ENCODE results near the gene ASPSCR1. TPM values are rescaled to one million over a fixed set of nuclear protein-coding genes. Genes with fewer than 3 reads are reported as not detected.
"Not testable (repeated sequence)": the region's sequence is repeated elsewhere in the genome, so short reads cannot be mapped to it uniquely, and the experiment has no call there.

ASPSCR1 gene
- total RNA-seq, 1 donor from 2014 or later, result 55.5 TPM

DNA sequence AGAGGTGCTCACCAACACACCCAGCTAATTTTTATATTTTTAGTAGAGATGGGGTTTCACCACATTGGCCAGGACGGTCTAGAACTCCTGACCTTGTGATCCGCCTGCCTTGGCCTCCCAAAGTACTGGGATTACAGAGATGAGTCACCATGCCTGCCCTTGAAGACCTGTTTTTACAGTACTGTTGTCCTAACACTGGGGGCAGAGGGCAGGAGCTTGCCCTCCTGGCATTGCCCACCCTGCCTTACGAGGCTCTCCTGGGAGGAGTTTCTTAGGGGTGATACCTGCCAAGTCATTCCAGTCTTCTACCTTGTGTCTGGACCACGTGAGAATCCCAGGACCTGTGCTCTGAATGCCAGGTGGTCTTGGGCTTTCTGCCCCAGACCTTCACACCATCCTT is 2.7 kb downstream of the ASPSCR1 start:
- no peak for TF ChIP-seq CTCF (IDR thresholded peaks at IDR 0.05; ENCODE audit: unreplicated experiment)
- Mint-ChIP-seq H3K36me3 (ENCODE audit: insufficient read depth) (peaks cover 2% of the 10 kb centered on the region), H3K9me3 (ENCODE audit: low read depth) (no peaks in the 10 kb centered on the region), H3K4me1 (ENCODE audit: low read depth) (peaks cover 2% of the 10 kb centered on the region), H3K27me3 (peaks cover 7% of the 10 kb centered on the region), H3K27ac (no peak overlapping the region), H3K4me3 (ENCODE audit: low read depth) (peak overlapping the region; percentile 24)
- no peak for DNase-seq (ENCODE audit: low spot score, unreplicated experiment)

GRCh38 chr17:81980707-81981343 is 3.4 kb downstream of the ASPSCR1 start:
- peaks cover 4% of the 10 kb centered on the region for H3K36me3 Mint-ChIP-seq (ENCODE audit: insufficient read depth)
- no peak for TF ChIP-seq CTCF (IDR thresholded peaks at IDR 0.05; ENCODE audit: unreplicated experiment)
- no peak for DNase-seq (ENCODE audit: low spot score, unreplicated experiment)
- H3K9me3 Mint-ChIP-seq (ENCODE audit: low read depth), result no peaks in the 10 kb centered on the region
- no peak overlapping the region for H3K27ac Mint-ChIP-seq
- peaks cover 2% of the 10 kb centered on the region for H3K4me1 Mint-ChIP-seq (ENCODE audit: low read depth)
- H3K27me3 Mint-ChIP-seq, result peaks cover 7% of the 10 kb centered on the region
- no peak overlapping the region for H3K4me3 Mint-ChIP-seq (ENCODE audit: low read depth)

GRCh38 chr17:81981511-81981910 is 4.1 kb downstream of the ASPSCR1 start:
- not testable (repeated sequence) for H3K36me3 Mint-ChIP-seq (ENCODE audit: insufficient read depth); H3K4me3 Mint-ChIP-seq (ENCODE audit: low read depth); DNase-seq (ENCODE audit: low spot score, unreplicated experiment); H3K9me3 Mint-ChIP-seq (ENCODE audit: low read depth); H3K4me1 Mint-ChIP-seq (ENCODE audit: low read depth); H3K27me3 Mint-ChIP-seq
- peak overlapping the region; percentile 49 for H3K27ac Mint-ChIP-seq

GRCh38 chr17:81983011-81983638 is 5.7 kb downstream of the ASPSCR1 start:
- no peaks in the 10 kb centered on the region for H3K27me3 Mint-ChIP-seq
- peaks cover 6% of the 10 kb centered on the region for H3K36me3 Mint-ChIP-seq (ENCODE audit: insufficient read depth)
- TF ChIP-seq CTCF (IDR thresholded peaks at IDR 0.05; ENCODE audit: unreplicated experiment), result no peak
- no peak for DNase-seq (ENCODE audit: low spot score, unreplicated experiment)
- no peaks in the 10 kb centered on the region for H3K9me3 Mint-ChIP-seq (ENCODE audit: low read depth)
- peaks cover 2% of the 10 kb centered on the region for H3K4me1 Mint-ChIP-seq (ENCODE audit: low read depth)
- H3K27ac Mint-ChIP-seq, result no peak overlapping the region
- no peak overlapping the region for H3K4me3 Mint-ChIP-seq (ENCODE audit: low read depth)

DNA sequence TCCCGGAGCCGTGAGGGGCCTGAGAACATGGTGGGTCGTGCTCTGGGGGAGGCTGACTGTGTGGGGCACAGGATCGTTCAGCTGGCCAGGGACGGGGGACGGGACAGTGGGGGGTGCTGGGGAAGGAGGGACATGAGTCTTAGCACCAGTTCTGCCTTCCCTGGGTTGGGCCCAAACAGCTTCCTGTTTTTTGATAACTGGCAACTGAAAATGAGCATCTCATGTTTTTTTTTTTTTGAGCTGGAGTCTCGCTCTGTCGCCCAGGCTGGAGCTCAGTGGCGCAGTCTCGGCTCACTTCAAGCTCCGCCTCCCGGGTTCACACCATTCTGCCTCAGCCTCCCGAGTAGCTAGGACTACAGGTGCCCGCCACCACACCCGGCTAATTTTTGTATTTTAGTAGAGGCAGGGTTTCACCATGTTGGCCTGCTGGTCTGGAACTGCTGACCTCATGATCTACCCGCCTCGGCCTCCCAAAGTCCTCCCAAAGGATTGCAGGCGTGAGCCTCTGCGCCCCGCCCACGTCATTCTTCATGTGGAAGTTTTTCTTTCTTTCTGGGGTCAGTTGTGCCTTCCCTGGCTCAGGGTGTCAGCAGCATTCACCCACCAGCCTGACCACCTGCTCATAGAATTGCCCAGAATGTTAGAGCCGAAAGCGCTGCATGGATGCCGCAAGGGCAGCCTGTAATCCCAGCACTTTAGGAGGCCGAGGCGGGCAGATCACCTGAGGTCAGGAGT is 6.4 kb downstream of the ASPSCR1 start:
- Mint-ChIP-seq H3K4me3 (ENCODE audit: low read depth) (no peak overlapping the region), H3K9me3 (ENCODE audit: low read depth) (no peaks in the 10 kb centered on the region), H3K36me3 (ENCODE audit: insufficient read depth) (peaks cover 6% of the 10 kb centered on the region), H3K27ac (no peak overlapping the region), H3K4me1 (ENCODE audit: low read depth) (no peaks in the 10 kb centered on the region), H3K27me3 (no peaks in the 10 kb centered on the region)
- TF ChIP-seq CTCF (IDR thresholded peaks at IDR 0.05; ENCODE audit: unreplicated experiment), result no peak
- no peak for DNase-seq (ENCODE audit: low spot score, unreplicated experiment)

All from progenitor cell of endocrine pancreas (in vitro differentiated cells).